ENCODE measurements around the gene CEP295NL. TPM values are rescaled to one million over a fixed set of nuclear protein-coding genes. Genes with fewer than 3 reads are reported as not detected.

Gene CEP295NL
- total RNA-seq, 4 donors from 2014 or later = 1.8 to 14.5 (median 3.8) TPM; not detected in 1

DNA sequence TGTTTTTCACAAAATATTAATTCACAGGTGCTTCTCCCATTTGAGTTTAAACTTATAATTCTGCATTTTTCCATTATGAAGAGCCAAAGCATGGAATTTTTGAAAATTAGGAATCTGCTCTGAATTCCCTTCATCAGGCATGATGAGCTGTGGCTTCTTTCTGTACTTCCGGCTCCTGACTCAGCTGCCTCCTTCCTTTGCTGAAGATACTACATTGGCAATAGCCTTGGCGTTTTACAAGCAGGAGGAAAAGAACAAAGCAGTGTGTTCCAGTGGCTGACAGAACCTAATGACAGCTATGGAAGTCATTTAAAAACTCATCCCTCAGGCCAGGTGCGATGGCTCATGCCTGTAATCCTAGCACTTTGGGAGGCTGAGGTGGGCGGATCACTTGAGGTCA, 44.0 kb downstream of the CEP295NL start:
- H3K36me3 ChIP-seq = no peaks in the 10 kb centered on the region
- H3K27ac ChIP-seq = no peak overlapping the region
- intact Hi-C loops (cut with DNase I; ENCODE audit: low total_unique reads) = no loop called here
- H3K4me3 ChIP-seq = no peak overlapping the region
- DNase-seq = no peak
- H3K9me3 ChIP-seq = no peaks in the 10 kb centered on the region
- TF ChIP-seq CTCF (IDR thresholded peaks at IDR 0.05) = no peak
- TF ChIP-seq POLR2A (IDR thresholded peaks at IDR 0.05) = no peak
- no peaks in the 10 kb centered on the region for H3K27me3 ChIP-seq
- H3K4me1 ChIP-seq = no peaks in the 10 kb centered on the region

DNA sequence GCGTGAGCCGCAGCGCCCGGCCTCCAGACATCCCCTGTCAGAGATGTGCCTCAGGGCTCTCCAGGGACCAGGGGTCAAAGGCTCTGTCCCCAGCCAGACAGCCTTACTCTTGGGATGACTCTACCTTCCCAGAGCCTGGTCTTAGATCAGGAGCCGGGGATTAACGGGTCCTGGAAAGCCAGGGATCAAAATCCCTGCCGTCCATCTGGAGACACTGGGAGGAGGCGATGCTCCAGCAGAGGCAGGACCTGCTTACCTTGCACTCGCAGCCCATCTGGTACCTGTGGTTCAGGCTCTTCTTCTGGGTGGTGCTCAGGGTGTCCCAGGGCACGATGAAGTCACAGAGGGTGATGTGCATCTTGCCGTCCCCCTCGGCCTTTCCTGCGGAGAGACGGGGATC, 45.7 kb downstream of the CEP295NL start:
- Histone ChIP-seq H3K4me3 (no peak overlapping the region), H3K36me3 (no peaks in the 10 kb centered on the region), H3K27ac (no peak overlapping the region), H3K27me3 (no peaks in the 10 kb centered on the region), H3K4me1 (no peaks in the 10 kb centered on the region), H3K9me3 (no peaks in the 10 kb centered on the region)
- TF ChIP-seq POLR2A (IDR thresholded peaks at IDR 0.05) = no peak
- TF ChIP-seq CTCF (IDR thresholded peaks at IDR 0.05) = no peak
- intact Hi-C loops (cut with DNase I; ENCODE audit: low total_unique reads) = no loop called here
- no peak for DNase-seq

- TF ChIP-seq CTCF (IDR thresholded peaks at IDR 0.05) = no peak
- Histone ChIP-seq H3K27ac (no peak overlapping the region), H3K36me3 (no peaks in the 10 kb centered on the region), H3K9me3 (no peaks in the 10 kb centered on the region), H3K4me1 (no peaks in the 10 kb centered on the region), H3K4me3 (no peak overlapping the region), H3K27me3 (no peaks in the 10 kb centered on the region)
- DNase-seq = no peak
- intact Hi-C loops (cut with DNase I; ENCODE audit: low total_unique reads) = no loop called here
Observed at GRCh38 chr17:78855561-78856165, 47.3 kb downstream of the CEP295NL start.

DNA sequence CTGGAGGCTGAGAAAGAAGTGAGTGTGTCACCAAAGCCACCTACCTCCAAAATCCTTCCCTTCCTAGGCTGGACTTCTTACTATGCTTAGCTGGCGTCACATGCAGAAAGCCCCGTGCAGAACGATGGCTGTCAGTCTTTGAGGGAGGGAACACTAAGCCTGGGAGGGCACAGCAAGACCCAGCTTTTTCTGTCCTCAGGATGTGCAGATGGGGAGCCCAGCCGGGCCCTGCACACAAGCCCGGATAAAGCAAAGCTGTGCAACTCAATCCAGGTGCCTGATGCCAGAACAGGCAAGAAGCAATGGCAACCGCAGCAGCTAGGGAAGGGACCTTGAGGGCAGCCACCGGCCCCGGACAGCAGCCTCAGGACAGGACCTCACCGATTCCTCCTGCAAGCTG, 48.5 kb downstream of the CEP295NL start:
- Histone ChIP-seq H3K4me3 (no peak overlapping the region), H3K36me3 (no peaks in the 10 kb centered on the region), H3K4me1 (no peaks in the 10 kb centered on the region), H3K27me3 (no peaks in the 10 kb centered on the region), H3K27ac (no peak overlapping the region), H3K9me3 (no peaks in the 10 kb centered on the region)
- no peak for TF ChIP-seq POLR2A (IDR thresholded peaks at IDR 0.05)
- no peak for TF ChIP-seq CTCF (IDR thresholded peaks at IDR 0.05)
- intact Hi-C loops (cut with DNase I; ENCODE audit: low total_unique reads) = no loop called here
- DNase-seq = no peak

DNA sequence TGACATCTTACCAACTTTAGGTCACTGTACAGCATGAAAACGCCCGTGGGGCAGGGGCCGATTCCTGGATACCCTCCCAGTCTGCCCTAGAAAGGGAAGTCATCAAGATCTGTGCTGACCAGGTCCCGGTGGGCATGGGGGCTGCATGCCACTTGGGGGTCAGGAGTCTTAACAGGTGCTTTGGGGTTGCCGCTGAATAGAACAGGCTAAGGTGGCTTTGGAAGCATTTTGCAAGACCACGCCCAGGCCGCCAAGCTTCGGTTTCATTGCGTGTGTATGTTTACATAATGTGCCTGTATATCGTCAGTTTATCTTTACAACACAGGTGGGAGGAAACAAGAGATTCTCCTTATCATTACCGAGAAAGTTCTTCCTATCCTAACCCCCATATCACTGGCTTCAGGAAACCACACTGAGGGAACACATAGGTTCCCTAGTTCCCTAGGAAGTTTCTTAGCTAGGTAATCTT, 49.0 kb downstream of the CEP295NL start:
- H3K4me1 ChIP-seq = no peaks in the 10 kb centered on the region
- no peak overlapping the region for H3K27ac ChIP-seq
- no peak for TF ChIP-seq POLR2A (IDR thresholded peaks at IDR 0.05)
- TF ChIP-seq CTCF (IDR thresholded peaks at IDR 0.05) = no peak
- no peaks in the 10 kb centered on the region for H3K9me3 ChIP-seq
- intact Hi-C loops (cut with DNase I; ENCODE audit: low total_unique reads) = no loop called here
- no peak overlapping the region for H3K4me3 ChIP-seq
- DNase-seq = no peak
- no peaks in the 10 kb centered on the region for H3K27me3 ChIP-seq
- H3K36me3 ChIP-seq = no peaks in the 10 kb centered on the region

Measured in uterus (tissue), 4 donors.